Measurements from ENCODE around the gene GOLGB1. TPM values are rescaled to one million over a fixed set of nuclear protein-coding genes. Genes with fewer than 3 reads are reported as not detected.
A peak's percentile ranks its signal among the peaks of the same experiment; 100 is the strongest.

The GOLGB1 gene
- total and polyA plus RNA-seq, 10 of the 15 experiments (the other 5 are each of a cell fraction or from before 2014, with no cell fraction given), result 7.4 to 34.5 (median 21.8) TPM

- intact Hi-C loops (cut with micrococcal nuclease; ENCODE audit: unreplicated experiment) (no loop called here), in situ Hi-C loops (cut with MboI) (no loop called here)
- CTCF ChIA-PET, result no interaction called here
- no peak overlapping the region for H3K4me2 ChIP-seq (ENCODE audit: control insufficient read depth, insufficient read depth)
- TF ChIP-seq EP300 (IDR thresholded peaks at IDR 0.05; ENCODE audit: borderline replicate concordance in 1 of 2, control insufficient read depth in 1 of 2, low read depth in 2 of 2, low read length in 2 of 2), result no peak
- TF ChIP-seq CEBPB (IDR thresholded peaks at IDR 0.05; ENCODE audit: borderline replicate concordance in 1 of 2, low read depth in 2 of 2, low read length in 2 of 2), result peak in 1 of 2 experiments; percentile 83; a peak in 1 of 4 replicates
- WGBS (ENCODE audit: insufficient coverage, insufficient replicate concordance, low lambda C conversion rate, missing lambda C conversion rate), result 100% methylated on average over 1 of the region's 1 CpG
- H3K36me3 ChIP-seq (ENCODE audit: control insufficient read depth in 2 of 2, insufficient read depth in 2 of 2, low read length in 1 of 2), result peaks cover 8 to 11% of the 10 kb centered on the region in 2 experiments; a peak in 3 of 4 replicates
- H2AFZ ChIP-seq (ENCODE audit: control insufficient read depth, low read depth, low read length), result no peak overlapping the region
- DNase-seq (ENCODE audit: low read depth, low spot score) (no peak), FAIRE-seq (no peak), ATAC-seq (no peak)
- RAD21 ChIA-PET (ENCODE audit: unreplicated experiment), result no interaction called here
- SMC1A ChIA-PET (ENCODE audit: uncharacterized antibody, unreplicated experiment), result interaction anchor here (1.1 kb wide), 1 partner anchor 24 kb away, joined by 3 read pairs; no protein-coding TSS in a partner anchor
- H3K79me2 ChIP-seq (ENCODE audit: control insufficient read depth, insufficient read depth, low read length), result no peaks in the 10 kb centered on the region
- H3K27ac ChIP-seq (ENCODE audit: control insufficient read depth, insufficient read depth), result no peak overlapping the region
- no TSS peak for BruUV-seq (replicated peaks)
- no peak overlapping the region for H3K4me3 ChIP-seq
- no peak overlapping the region for H3K9ac ChIP-seq (ENCODE audit: control insufficient read depth, insufficient read depth, low read length)
- no peaks in the 10 kb centered on the region for H3K4me1 ChIP-seq (ENCODE audit: control insufficient read depth, insufficient read depth, low read length)
- no peaks in the 10 kb centered on the region for H4K20me1 ChIP-seq (ENCODE audit: control insufficient read depth, insufficient read depth)
- no peaks in the 10 kb centered on the region for H3K27me3 ChIP-seq (replicated peaks in 1 of 2; ENCODE audit: control insufficient read depth in 2 of 2, insufficient read depth in 2 of 2, low read length in 1 of 2)
- H3K9me3 ChIP-seq (replicated peaks; ENCODE audit: control insufficient read depth, insufficient read depth, low read length), result no peaks in the 10 kb centered on the region
- POLR2A ChIA-PET, result interaction anchor here (0.5 kb wide), 1 partner anchor 13 kb away, joined by 3 read pairs; no protein-coding TSS in a partner anchor
These were observed 19.7 kb upstream of the GOLGB1 start for GRCh38 chr3:121769246-121769645.

DNA sequence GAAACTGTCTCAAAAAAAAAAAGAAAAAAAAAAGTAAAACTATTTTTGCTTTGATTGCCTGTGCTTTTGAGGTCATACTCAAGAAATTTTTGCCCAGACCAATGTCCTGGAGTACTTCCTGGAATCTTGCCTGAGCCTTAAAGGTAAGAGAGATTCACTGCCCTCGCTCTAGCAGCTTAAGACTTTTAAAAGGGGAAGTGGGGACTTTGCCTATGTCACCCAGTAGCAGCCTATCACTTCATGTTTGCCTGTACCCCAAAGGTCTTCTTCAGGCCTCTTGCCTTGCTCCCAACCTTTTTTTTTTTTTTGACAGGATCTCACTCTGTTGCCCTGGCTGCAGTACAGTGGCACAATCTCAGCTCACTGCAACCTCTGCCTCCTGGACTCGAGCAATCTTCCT lies 18.9 kb upstream of the GOLGB1 start:
- SMC1A ChIA-PET (ENCODE audit: uncharacterized antibody, unreplicated experiment), result interaction anchor here (0.7 to 1.1 kb wide), 2 partner anchors 25 to 60 kb away, joined by 3 read pairs; no protein-coding TSS in a partner anchor
- CTCF ChIA-PET, result no interaction called here
- TF ChIP-seq SPI1 (IDR thresholded peaks at IDR 0.05; ENCODE audit: borderline replicate concordance, insufficient read depth, low read depth, low read length), result peak; percentile 87; the same call in 1 of the 2 replicates
- no peak for TF ChIP-seq ZBTB40 (IDR thresholded peaks at IDR 0.05; ENCODE audit: borderline replicate concordance)
- no peak for TF ChIP-seq CTCF (IDR thresholded peaks at IDR 0.05 in 2 of 3, conservative IDR thresholded peaks at IDR 0.05 in 1 of 3; ENCODE audit: control insufficient read depth in 2 of 3, extremely low read depth in 1 of 3, insufficient read depth in 1 of 3, low read depth in 3 of 3, low read length in 3 of 3)
- no peak for TF ChIP-seq CEBPB (IDR thresholded peaks at IDR 0.05; ENCODE audit: borderline replicate concordance in 1 of 2, low read depth in 2 of 2, low read length in 2 of 2)
- Histone ChIP-seq H4K20me1 (ENCODE audit: control insufficient read depth, insufficient read depth) (no peaks in the 10 kb centered on the region), H3K27me3 (replicated peaks in 1 of 2; ENCODE audit: control insufficient read depth in 2 of 2, insufficient read depth in 2 of 2, low read length in 1 of 2) (no peaks in the 10 kb centered on the region), H3K9me3 (replicated peaks; ENCODE audit: control insufficient read depth, insufficient read depth, low read length) (no peaks in the 10 kb centered on the region), H3K4me1 (ENCODE audit: control insufficient read depth, insufficient read depth, low read length) (no peaks in the 10 kb centered on the region), H3K4me2 (ENCODE audit: control insufficient read depth, insufficient read depth) (no peak overlapping the region), H3K9ac (ENCODE audit: control insufficient read depth, insufficient read depth, low read length) (no peak overlapping the region), H3K4me3 (no peak overlapping the region), H3K79me2 (ENCODE audit: control insufficient read depth, insufficient read depth, low read length) (no peaks in the 10 kb centered on the region), H2AFZ (ENCODE audit: control insufficient read depth, low read depth, low read length) (no peak overlapping the region), H3K27ac (ENCODE audit: control insufficient read depth, insufficient read depth) (no peak overlapping the region), H3K36me3 (ENCODE audit: control insufficient read depth in 2 of 2, insufficient read depth in 2 of 2, low read length in 1 of 2) (peaks cover 8 to 11% of the 10 kb centered on the region in 2 experiments; a peak in 3 of 4 replicates)
- ATAC-seq (peak; percentile 60; the same call in 2 of the 3 replicates), DNase-seq (ENCODE audit: low read depth, low spot score) (no peak), FAIRE-seq (no peak)
- BruUV-seq (replicated peaks), result no TSS peak
- POLR2A ChIA-PET, result interaction anchor here (0.7 kb wide), 1 partner anchor 492 kb away, joined by 3 read pairs; no protein-coding TSS in a partner anchor
- in situ Hi-C loops (cut with MboI), result no loop called here
- 73% methylated on average over 2 of the region's 2 CpGs for WGBS (ENCODE audit: insufficient coverage, insufficient replicate concordance, low lambda C conversion rate, missing lambda C conversion rate)
- intact Hi-C loops (cut with micrococcal nuclease; ENCODE audit: unreplicated experiment), result no loop called here
- RAD21 ChIA-PET (ENCODE audit: unreplicated experiment), result no interaction called here

All from GM12878 (cell line).